Fibroblast of lung (primary cell): ENCODE measurements around the gene FRMD4A. TPM values are rescaled to one million over a fixed set of nuclear protein-coding genes. Genes with fewer than 3 reads are reported as not detected.

Source experiments
- DNase-seq, 2 donors: peaks; one replicate each; pipeline versions ENCODE4 v3.0.0 to v3.0.0-alpha.2; 2010; ENCODE audit warnings: low read depth in 2 of 2
- H2AFZ ChIP-seq: 2 replicates; pipeline ENCODE4 v1.5.1; 2012; ENCODE audit warnings: low read length, control low read depth, inconsistent platforms
- H3K27ac ChIP-seq: 2 replicates; pipeline ENCODE4 v1.5.1; 2011; ENCODE audit warnings: low read length, control low read depth; ENCODE audit not compliant: insufficient read depth
- H3K27me3 ChIP-seq: 2 replicates; pipeline ENCODE4 v1.5.1; 2011; ENCODE audit warnings: mild to moderate bottlenecking, low read length; ENCODE audit not compliant: control insufficient read depth, insufficient read depth
- H3K36me3 ChIP-seq: 2 replicates; pipeline ENCODE4 v1.5.1; 2011; ENCODE audit warnings: low read length; ENCODE audit not compliant: control insufficient read depth, insufficient read depth
- H3K4me1 ChIP-seq: 2 replicates; pipeline ENCODE4 v1.5.1; 2011; ENCODE audit warnings: low read length; ENCODE audit not compliant: control insufficient read depth, insufficient read depth; ENCODE audit errors: extremely low read depth
- H3K4me2 ChIP-seq: 2 replicates; pipeline ENCODE4 v1.5.1; 2011; ENCODE audit warnings: low read length, control low read depth; ENCODE audit not compliant: insufficient read depth; ENCODE audit errors: extremely low read depth
- H3K4me3 ChIP-seq, 4 experiments: fragments of 200-600 bp in 1 of 4; sonication (generic) in 1 of 4; replicated peaks in 1 of 4; 2 replicates each; pipeline ENCODE4 v1.5.1; 2011 to 2016; ENCODE audit warnings: low read length in 4 of 4, low read depth in 3 of 4, mild to moderate bottlenecking in 3 of 4, control low read depth in 2 of 4, inconsistent platforms in 1 of 4, mixed read lengths in 1 of 4; ENCODE audit not compliant: insufficient read depth in 1 of 4; ENCODE audit errors: control extremely low read depth in 1 of 4
- H3K79me2 ChIP-seq: 2 replicates; pipeline ENCODE4 v1.5.1; 2012; ENCODE audit warnings: mild to moderate bottlenecking, low read length, inconsistent platforms; ENCODE audit not compliant: control insufficient read depth, insufficient read depth
- H3K9ac ChIP-seq: 2 replicates; pipeline ENCODE4 v1.5.1; 2011; ENCODE audit warnings: mild to moderate bottlenecking, low read length, control low read depth; ENCODE audit not compliant: insufficient read depth
- H3K9me3 ChIP-seq: 2 replicates; pipeline ENCODE4 v1.5.1; 2012; ENCODE audit warnings: low read depth, low read length; ENCODE audit not compliant: control insufficient read depth, insufficient read depth
- H4K20me1 ChIP-seq: 2 replicates; pipeline ENCODE4 v1.5.1; 2011; ENCODE audit warnings: low read length; ENCODE audit not compliant: control insufficient read depth, insufficient read depth; ENCODE audit errors: extremely low read depth
- EZH2 ChIP-seq: IDR thresholded peaks from 2 replicates; pipeline ENCODE4 v1.5.1; 2012; ENCODE audit warnings: low read length, control low read depth, mild to moderate bottlenecking; ENCODE audit errors: missing control alignments
- polyA plus RNA-seq, 2 donors: library from polyadenylated mRNA; depleted of rRNA in 1 of 2; stranded (reverse) in 1 of 2; unstranded in 1 of 2; fragments of >200 nt; gene quantifications; 2 replicates each; pipeline ENCODE4 v1.2.1, GENCODE V29; 2011 to 2012; ENCODE audit warnings: missing spikeins in 1 of 2
- total RNA-seq: library from RNA; depleted of rRNA; stranded (reverse); fragments of >200 nt; gene quantifications from 2 replicates; pipeline ENCODE4 v1.2.1, GENCODE V29; 2014
- TF ChIP-seq, protein P1 (sequence below), 2 donors: IDR thresholded peaks in 1 of 2; conservative IDR thresholded peaks in 1 of 2; 1 replicate in 1 of 2; 2 replicates in 1 of 2; pipeline ENCODE4 v1.5.1; 2011 to 2012; ENCODE audit warnings: low read length in 2 of 2, control low read depth in 1 of 2, inconsistent platforms in 1 of 2, low read depth in 1 of 2, mild to moderate bottlenecking in 1 of 2

Gene FRMD4A
- total and polyA plus RNA-seq, 2 donors (not counting 1 experiment from before 2014, with no cell fraction given), result 26.9 to 63.6 TPM

DNA sequence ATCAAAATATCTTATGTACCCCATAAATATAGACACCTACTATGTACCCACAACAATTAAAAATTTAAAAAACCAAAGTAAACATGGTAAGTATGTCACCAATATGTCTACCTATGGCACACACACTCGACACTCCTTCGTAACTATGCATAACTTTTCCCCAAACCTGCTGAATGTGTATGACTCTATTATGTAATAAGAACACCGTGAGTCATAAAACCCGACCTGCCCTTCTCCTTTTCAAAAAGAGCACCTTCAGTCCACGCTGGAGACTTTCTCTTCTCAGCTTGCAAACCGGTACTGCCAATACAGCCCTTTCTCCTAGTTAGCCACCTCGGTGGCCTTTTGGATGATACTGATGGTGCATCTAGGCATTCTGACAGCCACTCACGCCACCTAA, 557.7 kb downstream of the FRMD4A start:
- peaks cover 29% of the 10 kb centered on the region for H3K4me1 ChIP-seq
- no peaks in the 10 kb centered on the region for H3K9me3 ChIP-seq
- H3K79me2 ChIP-seq, result no peaks in the 10 kb centered on the region
- no peak overlapping the region for H3K9ac ChIP-seq
- H3K36me3 ChIP-seq, result no peaks in the 10 kb centered on the region
- no peak overlapping the region for H3K4me3 ChIP-seq
- H3K4me2 ChIP-seq, result no peak overlapping the region
- TF ChIP-seq EZH2, result no peak
- TF ChIP-seq, protein P1, sequence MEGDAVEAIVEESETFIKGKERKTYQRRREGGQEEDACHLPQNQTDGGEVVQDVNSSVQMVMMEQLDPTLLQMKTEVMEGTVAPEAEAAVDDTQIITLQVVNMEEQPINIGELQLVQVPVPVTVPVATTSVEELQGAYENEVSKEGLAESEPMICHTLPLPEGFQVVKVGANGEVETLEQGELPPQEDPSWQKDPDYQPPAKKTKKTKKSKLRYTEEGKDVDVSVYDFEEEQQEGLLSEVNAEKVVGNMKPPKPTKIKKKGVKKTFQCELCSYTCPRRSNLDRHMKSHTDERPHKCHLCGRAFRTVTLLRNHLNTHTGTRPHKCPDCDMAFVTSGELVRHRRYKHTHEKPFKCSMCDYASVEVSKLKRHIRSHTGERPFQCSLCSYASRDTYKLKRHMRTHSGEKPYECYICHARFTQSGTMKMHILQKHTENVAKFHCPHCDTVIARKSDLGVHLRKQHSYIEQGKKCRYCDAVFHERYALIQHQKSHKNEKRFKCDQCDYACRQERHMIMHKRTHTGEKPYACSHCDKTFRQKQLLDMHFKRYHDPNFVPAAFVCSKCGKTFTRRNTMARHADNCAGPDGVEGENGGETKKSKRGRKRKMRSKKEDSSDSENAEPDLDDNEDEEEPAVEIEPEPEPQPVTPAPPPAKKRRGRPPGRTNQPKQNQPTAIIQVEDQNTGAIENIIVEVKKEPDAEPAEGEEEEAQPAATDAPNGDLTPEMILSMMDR (conservative IDR thresholded peaks at IDR 0.05 in 1 of 2, IDR thresholded peaks at IDR 0.05 in 1 of 2; ENCODE audit: low read depth in 1 of 2, low read length in 2 of 2), result no peak
- no peak overlapping the region for H2AFZ ChIP-seq
- H3K27ac ChIP-seq, result no peak overlapping the region
- no peaks in the 10 kb centered on the region for H4K20me1 ChIP-seq
- DNase-seq, result peak in 1 of 2 donors; percentile 33
- H3K27me3 ChIP-seq, result no peaks in the 10 kb centered on the region

DNA sequence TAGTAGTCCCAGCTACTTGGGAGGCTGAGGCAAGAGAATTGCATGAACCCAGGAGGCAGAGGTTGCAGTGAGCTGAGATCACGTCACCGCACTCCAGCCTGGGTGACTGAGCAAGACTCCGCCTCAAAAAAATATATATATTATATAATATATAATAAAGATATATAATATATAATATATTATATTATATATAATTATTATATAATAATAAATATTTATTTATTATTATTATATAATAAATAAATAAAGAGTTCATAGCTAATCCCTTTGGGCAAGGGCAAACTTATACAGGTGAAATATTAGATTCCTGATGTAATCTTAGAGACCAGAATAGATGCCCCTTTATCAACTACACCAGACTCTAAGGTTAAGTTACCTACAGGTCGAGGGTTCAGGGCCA, 558.7 kb downstream of the FRMD4A start:
- Histone ChIP-seq H3K36me3 (no peaks in the 10 kb centered on the region), H3K27ac (no peak overlapping the region), H3K4me2 (no peak overlapping the region), H3K9me3 (no peaks in the 10 kb centered on the region), H3K4me3 (no peak overlapping the region), H3K79me2 (no peaks in the 10 kb centered on the region), H3K27me3 (no peaks in the 10 kb centered on the region), H3K9ac (no peak overlapping the region), H3K4me1 (peaks cover 25% of the 10 kb centered on the region), H2AFZ (no peak overlapping the region), H4K20me1 (no peaks in the 10 kb centered on the region)
- no peak for TF ChIP-seq EZH2
- TF ChIP-seq, protein P1 (conservative IDR thresholded peaks at IDR 0.05 in 1 of 2, IDR thresholded peaks at IDR 0.05 in 1 of 2; ENCODE audit: low read depth in 1 of 2, low read length in 2 of 2), result no peak
- DNase-seq, result no peak

DNA sequence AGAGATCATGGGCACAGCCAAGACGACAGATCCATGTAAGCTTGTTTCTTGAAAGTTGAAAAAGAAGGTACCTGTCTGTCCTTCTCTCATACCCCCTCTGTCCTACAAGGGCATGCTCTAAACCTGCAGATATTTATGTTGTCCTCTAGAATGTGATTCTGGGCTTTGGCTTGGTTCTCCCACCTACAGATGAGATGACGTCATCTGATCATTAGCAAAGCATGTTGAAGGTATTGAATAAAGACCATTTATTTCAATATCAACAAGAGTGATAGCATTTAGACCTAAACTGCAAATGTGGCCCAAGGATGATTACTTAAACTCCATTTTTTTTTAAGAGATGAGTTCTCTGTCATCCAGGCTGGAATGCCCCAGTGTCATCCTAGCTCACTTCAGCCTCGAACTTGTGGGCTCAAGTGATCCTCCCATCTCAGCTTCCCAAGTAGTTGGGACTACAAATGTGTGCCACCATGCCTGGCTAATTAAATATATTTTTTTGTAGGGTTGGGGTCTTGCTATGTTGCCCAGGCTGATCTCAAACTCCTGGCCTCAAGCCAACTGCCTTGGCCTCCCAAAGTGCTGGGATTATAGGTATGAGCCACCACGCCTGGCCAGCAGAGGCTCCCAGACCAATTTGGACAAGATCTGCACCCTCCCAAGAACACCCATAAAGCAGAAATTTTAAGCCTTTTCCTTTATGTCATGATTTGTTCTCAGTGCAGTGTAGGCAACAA, 559.8 kb downstream of the FRMD4A start:
- H3K9ac ChIP-seq, result no peak overlapping the region
- H3K27me3 ChIP-seq, result no peaks in the 10 kb centered on the region
- H3K4me1 ChIP-seq, result peaks cover 15% of the 10 kb centered on the region
- H4K20me1 ChIP-seq, result no peaks in the 10 kb centered on the region
- no peak overlapping the region for H2AFZ ChIP-seq
- H3K27ac ChIP-seq, result no peak overlapping the region
- no peaks in the 10 kb centered on the region for H3K9me3 ChIP-seq
- H3K4me3 ChIP-seq, result no peak overlapping the region
- no peak overlapping the region for H3K4me2 ChIP-seq
- H3K36me3 ChIP-seq, result no peaks in the 10 kb centered on the region
- DNase-seq, result no peak
- no peak for TF ChIP-seq EZH2
- TF ChIP-seq, protein P1 (conservative IDR thresholded peaks at IDR 0.05 in 1 of 2, IDR thresholded peaks at IDR 0.05 in 1 of 2; ENCODE audit: low read depth in 1 of 2, low read length in 2 of 2), result no peak
- H3K79me2 ChIP-seq, result no peaks in the 10 kb centered on the region
